Thymus (tissue), 14 donors: ENCODE data around the gene MYOD1. TPM values are rescaled to one million over a fixed set of nuclear protein-coding genes. Genes with fewer than 3 reads are reported as not detected.

Source experiments
- DNase-seq, 9 donors: peaks; one replicate each; pipeline ENCODE4 v3.0.0-alpha.2; 2013; ENCODE audit warnings: low spot score in 9 of 9, low read depth in 6 of 9, missing footprints in 1 of 9
- H3K27ac ChIP-seq, 2 donors: one replicate each; pipeline ENCODE4 v1.5.1; 2013; ENCODE audit warnings: control low read depth in 1 of 2, low read depth in 1 of 2, low read length in 1 of 2, mild to moderate bottlenecking in 1 of 2, moderate library complexity in 1 of 2
- H3K27me3 ChIP-seq, 2 donors: one replicate each; pipeline ENCODE4 v1.5.1; 2013; ENCODE audit warnings: low read length in 1 of 2; ENCODE audit not compliant: control insufficient read depth in 2 of 2, insufficient read depth in 1 of 2
- H3K36me3 ChIP-seq, 2 donors: one replicate each; pipeline ENCODE4 v1.5.1; 2013; ENCODE audit warnings: low read length in 1 of 2, mild to moderate bottlenecking in 1 of 2, moderate library complexity in 1 of 2; ENCODE audit not compliant: control insufficient read depth in 2 of 2, insufficient read depth in 2 of 2
- H3K4me1 ChIP-seq, 2 donors: one replicate each; pipeline ENCODE4 v1.5.1; 2013; ENCODE audit warnings: low read length in 2 of 2; ENCODE audit not compliant: control insufficient read depth in 2 of 2, insufficient read depth in 2 of 2
- H3K4me3 ChIP-seq, 2 donors: one replicate each; pipeline ENCODE4 v1.5.1; 2013; ENCODE audit warnings: low read length in 2 of 2, control low read depth in 1 of 2, mild to moderate bottlenecking in 1 of 2
- H3K9me3 ChIP-seq, 2 donors: one replicate each; pipeline ENCODE4 v1.5.1; 2013; ENCODE audit warnings: low read length in 1 of 2, mild to moderate bottlenecking in 1 of 2; ENCODE audit not compliant: control insufficient read depth in 2 of 2, insufficient read depth in 1 of 2
- WGBS: extraction: QIAGEN DNeasy Blood & Tissue Kit; methylation state at CpG from one replicate; pipeline ENCODE4 v1.1.7; 2013; 5-methylcytosine and 5-hydroxymethylcytosine counted together
- long read RNA-seq, 10 donors: transcript quantifications; one replicate each; lab custom pipeline, GENCODE V29; 2026
- polyA plus RNA-seq: library from polyadenylated mRNA; stranded (reverse); fragments of 200-250 nt; gene quantifications from one replicate; pipeline ENCODE4 v1.2.3, GENCODE V29; 2013
- total RNA-seq: library from RNA; stranded (reverse); fragments of 120-200 nt; gene quantifications from one replicate; pipeline ENCODE4 v1.2.4, GENCODE V29; 2013
- donor health status: healthy.

Gene MYOD1
- 0.38 TPM for total RNA-seq
- polyA plus RNA-seq, result 0.43 TPM
- long read RNA-seq, donor 1, result 0 reads
- long read RNA-seq, donor 2, result 0 reads
- long read RNA-seq, donor 3, partial matches to known transcripts, result 0 of 1 reads
- long read RNA-seq, donor 3, other reads (novel, unspliced or antisense), result 0 of 1 reads
- long read RNA-seq, donor 4, result 0 reads
- long read RNA-seq, donor 5, partial matches to known transcripts, result 0 of 1 reads
- long read RNA-seq, donor 5, other reads (novel, unspliced or antisense), result 0 of 1 reads
- long read RNA-seq, donor 6, result 0 reads
- long read RNA-seq, donor 7, result 0 reads
- long read RNA-seq, donor 8, result 0 reads
- long read RNA-seq, donor 9, result 0 reads
- long read RNA-seq, donor 10, result 0 reads

DNA sequence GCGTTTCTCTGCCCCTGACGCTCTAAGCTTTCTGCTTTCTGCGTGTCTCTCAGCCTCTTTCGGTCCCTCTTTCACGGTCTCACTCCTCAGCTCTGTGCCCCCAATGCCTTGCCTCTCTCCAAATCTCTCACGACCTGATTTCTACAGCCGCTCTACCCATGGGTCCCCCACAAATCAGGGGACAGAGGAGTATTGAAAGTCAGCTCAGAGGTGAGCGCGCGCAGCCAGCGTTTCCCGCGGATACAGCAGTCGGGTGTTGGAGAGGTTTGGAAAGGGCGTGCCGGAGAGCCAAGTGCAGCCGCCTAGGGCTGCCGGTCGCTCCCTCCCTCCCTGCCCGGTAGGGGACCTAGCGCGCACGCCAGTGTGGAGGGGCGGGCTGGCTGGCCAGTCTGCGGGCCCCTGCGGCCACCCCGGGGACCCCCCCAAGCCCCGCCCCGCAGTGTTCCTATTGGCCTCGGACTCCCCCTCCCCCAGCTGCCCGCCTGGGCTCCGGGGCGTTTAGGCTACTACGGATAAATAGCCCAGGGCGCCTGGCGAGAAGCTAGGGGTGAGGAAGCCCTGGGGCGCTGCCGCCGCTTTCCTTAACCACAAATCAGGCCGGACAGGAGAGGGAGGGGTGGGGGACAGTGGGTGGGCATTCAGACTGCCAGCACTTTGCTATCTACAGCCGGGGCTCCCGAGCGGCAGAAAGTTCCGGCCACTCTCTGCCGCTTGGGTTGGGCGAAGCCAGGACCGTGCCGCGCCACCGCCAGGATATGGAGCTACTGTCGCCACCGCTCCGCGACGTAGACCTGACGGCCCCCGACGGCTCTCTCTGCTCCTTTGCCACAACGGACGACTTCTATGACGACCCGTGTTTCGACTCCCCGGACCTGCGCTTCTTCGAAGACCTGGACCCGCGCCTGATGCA is at the start of gene MYOD1:
Gene MYOD1, plus strand, starts transcription at position 544 of the 910 bp plus-strand sequence. Its CDS starts 212 bp downstream, at position 756.
- Histone ChIP-seq H3K4me1 (no peaks in the 10 kb centered on the region), H3K4me3 (no peak within 1 kb of the TSS), H3K9me3 (peaks cover 0 to 6% of the 10 kb centered on the region in 2 donors), H3K27me3 (peaks cover 75 to 95% of the 10 kb centered on the region in 2 donors), H3K36me3 (no peaks in the 10 kb centered on the region), H3K27ac (no peak within 1 kb of the TSS)
- WGBS, result 9% methylated on average over 68 of the region's 68 CpGs
- DNase-seq, result no peak

DNA sequence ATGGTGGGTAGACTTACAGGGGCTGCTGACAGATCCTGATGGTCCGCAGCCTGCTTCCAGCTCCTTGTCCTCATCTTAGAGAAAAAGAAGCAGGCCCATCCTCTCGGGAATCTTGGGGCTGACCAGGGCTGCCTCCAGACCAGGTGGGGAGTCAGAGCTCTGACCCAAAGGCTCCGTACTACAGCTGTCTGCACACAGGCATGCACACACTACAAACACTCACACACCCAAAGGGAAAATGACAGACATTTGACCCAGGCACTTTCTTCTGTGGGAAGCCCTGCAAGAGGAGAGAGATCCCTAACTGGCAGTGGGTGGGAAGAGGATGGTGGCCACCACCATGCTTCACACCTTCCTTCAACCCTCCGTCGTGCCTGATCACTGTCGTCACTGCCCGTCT is 46.9 kb upstream of the MYOD1 start:
- Histone ChIP-seq H3K27me3 (no peaks in the 10 kb centered on the region), H3K27ac (no peak overlapping the region), H3K9me3 (no peaks in the 10 kb centered on the region), H3K4me3 (no peak overlapping the region), H3K4me1 (no peaks in the 10 kb centered on the region), H3K36me3 (no peaks in the 10 kb centered on the region)
- no peak for DNase-seq
- WGBS, result 95% methylated on average over 7 of the region's 7 CpGs

DNA sequence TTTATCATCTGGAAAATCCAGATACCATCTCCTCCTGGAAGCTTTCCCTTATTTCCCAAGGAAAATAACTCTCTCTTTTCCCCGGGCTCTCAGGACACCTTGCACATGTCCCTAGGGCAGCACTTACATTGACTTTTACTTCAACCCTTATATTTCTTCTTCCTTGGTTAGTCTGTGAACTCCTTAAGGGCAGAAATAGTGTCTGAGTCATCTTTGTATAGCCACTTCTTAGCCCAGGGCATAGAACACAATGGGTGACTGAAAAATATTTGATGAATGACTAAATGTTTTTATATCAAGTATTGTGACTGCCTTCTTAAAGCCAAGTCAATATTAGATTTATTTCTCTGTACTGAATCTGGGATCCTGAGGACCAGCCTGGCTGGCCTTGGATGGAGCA is 45.4 kb upstream of the MYOD1 start:
- Histone ChIP-seq H3K4me3 (no peak overlapping the region), H3K27me3 (no peaks in the 10 kb centered on the region), H3K4me1 (no peaks in the 10 kb centered on the region), H3K9me3 (no peaks in the 10 kb centered on the region), H3K36me3 (no peaks in the 10 kb centered on the region), H3K27ac (no peak overlapping the region)
- DNase-seq, result no peak
- WGBS, result 97% methylated on average over 1 of the region's 1 CpG

DNA sequence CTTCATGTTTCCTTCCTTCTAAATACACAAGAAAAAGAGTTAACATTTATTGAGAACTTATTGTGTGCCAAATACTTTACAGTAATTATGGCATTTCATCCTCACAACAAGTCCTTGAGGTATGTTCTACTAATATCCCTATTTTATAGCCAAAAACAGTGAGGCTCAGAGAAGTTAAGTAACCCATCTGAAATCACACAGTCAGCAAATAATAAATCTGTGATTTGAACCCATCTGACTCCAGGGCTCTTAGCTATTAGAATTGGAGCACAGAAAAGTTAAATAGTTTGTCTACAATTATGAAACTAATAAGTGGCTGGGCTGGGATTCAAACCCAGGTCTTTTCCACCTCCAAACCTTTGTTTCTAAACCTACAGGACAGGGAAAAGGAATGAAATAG is 36.5 kb upstream of the MYOD1 start:
- Histone ChIP-seq H3K4me3 (no peak overlapping the region), H3K4me1 (no peaks in the 10 kb centered on the region), H3K36me3 (no peaks in the 10 kb centered on the region), H3K9me3 (no peaks in the 10 kb centered on the region), H3K27me3 (peaks cover 0 to 9% of the 10 kb centered on the region in 2 donors), H3K27ac (no peak overlapping the region)
- DNase-seq, result no peak

DNA sequence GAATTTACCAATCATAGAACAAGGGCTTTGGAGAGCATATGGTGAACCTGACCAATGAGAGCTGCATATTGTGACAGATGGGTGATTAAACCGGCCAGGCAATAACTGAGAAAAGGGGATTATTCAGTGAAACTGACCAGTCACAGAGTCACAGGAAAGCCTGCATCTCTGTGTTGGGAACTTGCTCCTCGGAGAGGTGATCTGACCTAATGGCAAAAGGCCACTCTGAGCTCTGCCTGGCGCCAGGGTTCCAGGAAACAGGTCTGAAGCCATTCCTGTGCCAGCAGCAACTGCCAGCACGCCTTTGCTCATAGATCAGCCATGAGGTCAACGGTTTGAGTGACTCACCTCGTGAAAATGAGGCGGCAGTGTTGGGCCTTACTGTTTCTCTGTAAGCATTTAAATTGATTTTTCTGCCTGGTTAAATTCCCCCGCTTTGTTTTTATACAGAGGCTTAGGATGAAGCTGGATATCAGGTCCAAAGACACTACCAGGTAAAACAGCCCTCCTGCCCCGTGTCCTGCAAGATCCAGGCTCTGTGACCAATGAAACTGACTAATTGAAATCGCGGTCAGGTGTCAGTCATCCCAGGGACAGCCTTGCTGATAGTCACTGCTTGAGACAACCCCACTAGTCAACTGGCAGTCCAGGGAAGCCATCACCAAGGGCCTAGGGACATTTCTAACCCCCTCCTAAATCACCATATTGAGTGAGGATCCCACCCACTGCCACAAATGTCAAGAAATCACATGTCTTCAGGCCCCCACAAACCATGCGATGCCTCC is 35.8 kb upstream of the MYOD1 start:
- no peak overlapping the region for H3K27ac ChIP-seq
- no peaks in the 10 kb centered on the region for H3K36me3 ChIP-seq
- no peaks in the 10 kb centered on the region for H3K9me3 ChIP-seq
- H3K4me3 ChIP-seq, result no peak overlapping the region
- WGBS, result 89% methylated on average over 12 of the region's 12 CpGs
- no peak for DNase-seq
- H3K4me1 ChIP-seq, result no peaks in the 10 kb centered on the region
- peaks cover 0 to 10% of the 10 kb centered on the region in 2 donors for H3K27me3 ChIP-seq

DNA sequence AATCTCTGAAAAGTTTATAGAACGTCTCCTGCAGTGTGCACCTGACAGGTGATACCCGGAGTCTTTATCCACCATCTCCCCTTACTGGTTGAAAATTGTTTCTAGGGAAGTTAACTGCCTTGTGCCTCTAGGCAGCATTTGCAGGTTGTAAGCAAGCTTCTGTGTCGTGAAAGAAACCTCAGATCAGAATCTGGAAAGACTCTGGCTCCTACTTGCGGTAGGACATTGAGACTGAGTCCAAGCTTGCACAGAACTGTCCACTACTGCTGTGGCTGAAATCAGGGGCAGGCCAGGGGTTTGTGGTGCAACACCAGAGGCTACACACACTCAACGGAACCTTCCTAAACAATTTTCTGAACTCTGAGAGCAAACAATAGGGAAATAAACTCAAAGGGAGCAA is 34.8 kb upstream of the MYOD1 start:
- Histone ChIP-seq H3K4me3 (no peak overlapping the region), H3K27me3 (peaks cover 0 to 10% of the 10 kb centered on the region in 2 donors), H3K27ac (no peak overlapping the region), H3K4me1 (no peaks in the 10 kb centered on the region), H3K36me3 (no peaks in the 10 kb centered on the region), H3K9me3 (no peaks in the 10 kb centered on the region)
- no peak for DNase-seq
- 93% methylated on average over 5 of the region's 5 CpGs for WGBS

DNA sequence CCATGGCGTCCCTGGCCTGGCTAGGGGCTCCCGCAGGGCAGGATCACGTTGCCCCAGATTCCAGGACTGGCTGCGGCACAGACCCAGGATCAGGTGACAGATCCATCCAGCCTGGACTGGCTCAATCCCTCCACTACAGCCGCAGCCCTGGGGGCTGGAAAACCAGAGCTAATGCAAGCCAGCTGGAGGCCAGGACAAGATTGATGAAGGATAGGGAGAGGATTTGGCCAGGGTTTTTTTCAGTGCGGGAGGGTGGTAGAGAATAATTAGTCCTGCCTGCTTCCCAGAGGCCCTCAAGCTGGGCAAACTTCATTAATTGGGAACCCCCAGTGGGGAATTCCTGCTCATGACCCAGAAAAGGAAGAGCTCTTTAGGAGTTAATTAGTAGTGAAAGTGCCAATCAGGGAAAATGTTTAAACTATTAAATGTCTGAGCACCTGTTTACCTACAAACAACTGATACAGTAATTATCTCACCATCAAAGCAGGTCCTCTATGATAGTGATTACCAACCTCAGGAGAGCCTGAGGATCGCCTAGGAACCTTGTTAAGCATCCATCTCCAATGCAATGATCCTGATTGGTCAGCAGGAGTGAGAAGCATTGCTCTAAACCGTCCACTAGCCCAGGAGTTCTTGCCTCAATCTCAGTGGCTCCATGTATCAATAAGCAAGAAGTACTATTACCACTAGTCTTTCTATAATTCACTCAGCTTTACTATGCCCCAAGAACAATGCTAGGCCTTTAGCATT is 33.0 kb upstream of the MYOD1 start:
- no peaks in the 10 kb centered on the region for H3K4me1 ChIP-seq
- no peak overlapping the region for H3K27ac ChIP-seq
- peaks cover 0 to 10% of the 10 kb centered on the region in 2 donors for H3K27me3 ChIP-seq
- DNase-seq, result no peak
- WGBS, result 69% methylated on average over 8 of the region's 8 CpGs
- no peak overlapping the region for H3K4me3 ChIP-seq
- no peaks in the 10 kb centered on the region for H3K9me3 ChIP-seq
- H3K36me3 ChIP-seq, result no peaks in the 10 kb centered on the region

DNA sequence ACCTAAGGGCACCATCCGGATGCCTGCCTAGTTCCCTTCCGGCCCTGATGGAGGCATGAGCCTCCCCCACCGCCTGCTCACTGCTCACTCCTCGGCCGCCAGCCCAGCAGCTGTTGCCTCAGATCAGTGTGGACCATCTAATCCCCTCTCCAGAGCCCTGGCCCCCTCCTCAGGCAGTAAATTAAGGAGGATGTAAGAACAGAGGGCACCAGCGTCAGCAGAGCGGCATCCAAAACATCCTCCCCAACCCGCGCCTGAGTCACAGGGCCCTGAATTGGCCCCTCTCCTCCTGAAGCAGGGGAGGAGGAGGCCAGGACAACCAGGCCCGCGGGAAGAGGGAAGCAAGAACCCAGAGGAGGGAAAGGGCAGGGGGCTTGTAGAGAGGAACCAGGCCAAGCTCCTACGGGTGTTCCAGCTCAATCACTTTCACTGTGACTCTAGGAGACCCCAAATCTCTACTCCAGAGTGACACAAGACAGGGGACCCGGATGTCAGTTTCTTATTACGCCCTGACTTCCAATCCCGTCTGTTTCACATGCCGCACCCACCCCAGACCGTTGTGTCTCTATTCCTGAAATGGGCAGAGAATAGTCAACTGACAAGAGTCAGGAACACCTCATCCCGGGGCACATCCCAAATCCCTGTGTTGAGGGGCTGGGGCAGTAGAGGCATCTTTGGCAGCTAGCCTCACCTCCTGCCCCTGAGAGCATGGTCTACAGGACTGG is 31.3 kb upstream of the MYOD1 start:
- no peak for DNase-seq
- Histone ChIP-seq H3K36me3 (no peaks in the 10 kb centered on the region), H3K27me3 (peaks cover 0 to 19% of the 10 kb centered on the region in 2 donors), H3K4me3 (no peak overlapping the region), H3K27ac (no peak overlapping the region), H3K9me3 (no peaks in the 10 kb centered on the region), H3K4me1 (no peaks in the 10 kb centered on the region)
- 88% methylated on average over 18 of the region's 18 CpGs for WGBS
